ENCODE measurements around the gene IRX5. TPM values are rescaled to one million over a fixed set of nuclear protein-coding genes. Genes with fewer than 3 reads are reported as not detected.

The IRX5 gene
- total and polyA plus RNA-seq, 2 of the 4 experiments (the other 2 are of a cell fraction) = not detected

- POLR2A ChIA-PET (ENCODE audit: unreplicated experiment) = no interaction called here
- Histone ChIP-seq H3K27me3 (ENCODE audit: control insufficient read depth, insufficient read depth, low read length) (peaks cover 85% of the 10 kb centered on the region), H3K4me1 (ENCODE audit: control insufficient read depth, insufficient read depth, low read length) (no peaks in the 10 kb centered on the region), H3K23ac (ENCODE audit: low read depth, low read length) (no peak overlapping the region), H2AK9ac (replicated peaks; ENCODE audit: low read depth, low read length, poor library complexity) (no peak overlapping the region), H3K9me3 (ENCODE audit: control insufficient read depth, insufficient read depth, low read length) (peaks cover 5% of the 10 kb centered on the region; the same call in 1 of the 2 replicates), H3K36me3 (ENCODE audit: control insufficient read depth, insufficient read depth, low read length) (no peaks in the 10 kb centered on the region), H2BK5ac (ENCODE audit: low read depth, low read length, poor library complexity, severe bottlenecking) (no peak overlapping the region), H3K4ac (ENCODE audit: low read depth, low read length) (no peak overlapping the region), H4K5ac (ENCODE audit: low read depth, low read length) (no peak overlapping the region), H3K56ac (ENCODE audit: extremely low read depth, insufficient read depth, low read length) (no peak overlapping the region), H4K91ac (ENCODE audit: insufficient read depth, low read depth, low read length) (no peak overlapping the region), H3K4me3 (ENCODE audit: insufficient read depth, low read depth, low read length) (no peak overlapping the region), H2AK5ac (ENCODE audit: low read depth, low read length) (no peak overlapping the region), H4K20me1 (ENCODE audit: insufficient read depth, low read length) (peaks cover 5% of the 10 kb centered on the region; the same call in 1 of the 2 replicates), H2BK15ac (ENCODE audit: low read depth, low read length) (no peak overlapping the region), H2BK120ac (ENCODE audit: low read depth, low read length) (no peak overlapping the region), H3K18ac (ENCODE audit: low read depth, low read length) (no peak overlapping the region), H3K9me1 (ENCODE audit: insufficient read depth, low read length) (no peaks in the 10 kb centered on the region), H3K27ac (ENCODE audit: insufficient read depth, low read length) (no peak overlapping the region), H3K4me2 (ENCODE audit: low read depth, low read length) (no peak overlapping the region), H2AFZ (replicated peaks; ENCODE audit: low read length, poor library complexity) (peak overlapping the region; percentile 32), H3K14ac (replicated peaks; ENCODE audit: low read depth, low read length) (no peak overlapping the region), H4K8ac (ENCODE audit: low read depth in 2 of 2, low read length in 2 of 2) (no peak overlapping the region), H3K79me1 (ENCODE audit: low read depth in 1 of 2, low read length in 2 of 2) (no peaks in the 10 kb centered on the region), H3K9ac (ENCODE audit: low read depth, low read length) (no peak overlapping the region), H2BK20ac (ENCODE audit: low read depth, low read length) (no peak overlapping the region)
- CTCF ChIA-PET = no interaction called here
- DNase-seq (no peak), ATAC-seq (ENCODE audit: low read depth) (no peak)
- intact Hi-C loops (cut with micrococcal nuclease) (loop anchor here (5.0 to 10.0 kb wide), 2 partner anchors 654 to 991 kb away; partner anchors contain the start of gene IRX3), dilution Hi-C loops (cut with HindIII; ENCODE audit: low sequenced_read_pairs, unreplicated experiment) (no loop called here), in situ Hi-C loops (cut with MboI; ENCODE audit: low sequenced_read_pairs) (loop anchor here (25.0 kb wide), 3 partner anchors 651 to 1176 kb away; partner anchors contain the start of gene IRX3)
- no peak for TF ChIP-seq POLR2A (IDR thresholded peaks at IDR 0.05; ENCODE audit: low read depth, low read length)
- TF ChIP-seq RCOR1 (IDR thresholded peaks at IDR 0.05; ENCODE audit: insufficient replicate concordance, low read length) = no peak
- no peak for TF ChIP-seq RFX5 (IDR thresholded peaks at IDR 0.05; ENCODE audit: low read depth, low read length)
- no peak for TF ChIP-seq CHD1 (IDR thresholded peaks at IDR 0.05; ENCODE audit: low read depth, low read length)
- TF ChIP-seq MXI1 (IDR thresholded peaks at IDR 0.05; ENCODE audit: borderline replicate concordance, low read depth, low read length) = no peak
- TF ChIP-seq MAFK (IDR thresholded peaks at IDR 0.05; ENCODE audit: low read depth, low read length) = no peak
- TF ChIP-seq CEBPB (IDR thresholded peaks at IDR 0.05; ENCODE audit: low read depth, low read length) = no peak
- no peak for TF ChIP-seq MAZ (IDR thresholded peaks at IDR 0.05; ENCODE audit: borderline replicate concordance, low read depth, low read length)
- TF ChIP-seq FOS (IDR thresholded peaks at IDR 0.05; ENCODE audit: low read depth, low read length) = no peak
- TF ChIP-seq RAD21 (IDR thresholded peaks at IDR 0.05; ENCODE audit: low read length) = no peak
- TF ChIP-seq SMC3 (IDR thresholded peaks at IDR 0.05; ENCODE audit: low read depth, low read length) = no peak
- no peak for TF ChIP-seq NFE2L2 (IDR thresholded peaks at IDR 0.05; ENCODE audit: low read depth, low read length)
- TF ChIP-seq BHLHE40 (IDR thresholded peaks at IDR 0.05; ENCODE audit: low read depth, low read length) = no peak
- no peak for TF ChIP-seq ELK1 (IDR thresholded peaks at IDR 0.05; ENCODE audit: borderline replicate concordance, low read depth, low read length)
- TF ChIP-seq CTCF (conservative IDR thresholded peaks at IDR 0.05; ENCODE audit: low read depth, low read length) = no peak
- no TSS peak for BruUV-seq (replicated peaks)
- WGBS, 2 experiments (ENCODE audit: extremely low coverage in 2 of 2, insufficient read length in 1 of 2) = 7% methylated on average over 32 of the region's 59 CpGs; no CpG with 5 or more reads in 1 of the 2 experiments
These were observed 7.8 kb downstream of the IRX5 start for GRCh38 chr16:54938212-54939028.

Data from IMR-90 (cell line).